Stomach (tissue), 9 donors: Measurements from ENCODE around the gene BRIX1. TPM values are rescaled to one million over a fixed set of nuclear protein-coding genes. Genes with fewer than 3 reads are reported as not detected.

Source experiments
- DNase-seq, 2 donors: peaks; one replicate each; pipeline versions ENCODE4 v3.0.0 to v3.0.0-alpha.2; 2013 to 2019
- H3K27ac ChIP-seq, 5 donors: fragments of 200-600 bp in 4 of 5; sonication (generic) in 4 of 5; one replicate each; pipeline ENCODE4 v1.5.1; 2013 to 2019; ENCODE audit warnings: mild to moderate bottlenecking in 1 of 5, moderate library complexity in 1 of 5
- H3K27me3 ChIP-seq, 3 donors: fragments of 200-600 bp; sonication (generic); one replicate each; pipeline ENCODE4 v1.5.1; 2017 to 2019; ENCODE audit warnings: mixed run types in 1 of 3
- H3K36me3 ChIP-seq, 4 donors: fragments of 200-600 bp; sonication (generic); 1 replicate in 3 of 4; 2 replicates in 1 of 4; pipeline ENCODE4 v1.5.1; 2016 to 2019
- H3K4me1 ChIP-seq, 4 donors: fragments of 200-600 bp; sonication (generic); one replicate each; pipeline ENCODE4 v1.5.1; 2016 to 2019
- H3K4me3 ChIP-seq, 4 donors: fragments of 200-600 bp; sonication (generic) in 3 of 4; one replicate each; pipeline ENCODE4 v1.5.1; 2016 to 2019; ENCODE audit warnings: mild to moderate bottlenecking in 1 of 4
- H3K9me3 ChIP-seq, 4 donors: fragments of 200-600 bp; sonication (generic); one replicate each; pipeline ENCODE4 v1.5.1; 2016 to 2019
- CTCF ChIP-seq, 7 experiments: fragments of 450-650 bp in 4 of 7; fragments of 200-600 bp in 3 of 7; sonication (generic) in 3 of 7; IDR thresholded peaks; one replicate each; pipeline ENCODE4 v1.5.1; 2016 to 2019; ENCODE audit warnings: antibody characterized with exemption in 7 of 7, control low read depth in 2 of 7, mild to moderate bottlenecking in 1 of 7
- EP300 ChIP-seq: sonication (generic); formaldehyde crosslinking; IDR thresholded peaks from one replicate; pipeline ENCODE4 v1.6.1; 2017; ENCODE audit warnings: antibody characterized with exemption
- POLR2A ChIP-seq, 4 donors: fragments of 450-650 bp; IDR thresholded peaks; one replicate each; pipeline ENCODE4 v1.6.1; 2016; ENCODE audit warnings: antibody characterized with exemption in 4 of 4, control low read depth in 2 of 4, mild to moderate bottlenecking in 1 of 4, moderate library complexity in 1 of 4
- POLR2AphosphoS5 ChIP-seq, 3 donors: sonication (generic); formaldehyde crosslinking; IDR thresholded peaks; one replicate each; pipeline ENCODE4 v1.6.1; 2016; ENCODE audit warnings: antibody characterized with exemption in 3 of 3
- WGBS, 5 donors: extraction: QIAGEN DNeasy Blood & Tissue Kit in 3 of 5; methylation state at CpG; one replicate each; pipeline versions ENCODE4 v1.1.5 to v1.1.7; 2013 to 2018; 5-methylcytosine and 5-hydroxymethylcytosine counted together
- intact Hi-C: fragments of 100-400 bp; cut with DNase I; formaldehyde crosslinking; loops from one replicate; pipeline ENCODE4 v1.15.1; 2023; ENCODE audit warnings: low total_unique reads
- polyA plus RNA-seq, 3 donors: library from polyadenylated mRNA; stranded (reverse); fragments of 200-250 nt; gene quantifications; one replicate each; pipeline ENCODE4 v1.2.3, GENCODE V29; 2013
- total RNA-seq, 5 donors: library from RNA; depleted of rRNA; stranded (reverse); fragments of >200 nt; gene quantifications; one replicate each; pipeline versions ENCODE4 v1.1.0 to v1.2.3, GENCODE V29; 2014 to 2016
- donor health status: healthy with polysubstance abuse.
- donor health status: Bipolar disorder and iron deficiency.
- donor health status: healthy.

The BRIX1 gene
- total and polyA plus RNA-seq, 8 donors: 3.8 to 36.2 (median 18.3) TPM; not detected in 1

GRCh38 chr5:34941936-34942335 lies 26.4 kb downstream of the BRIX1 start:
- no peak overlapping the region for H3K27ac ChIP-seq
- peaks cover 54 to 100% (median 98%) of the 10 kb centered on the region in 4 donors for H3K36me3 ChIP-seq
- TF ChIP-seq CTCF (IDR thresholded peaks at IDR 0.05) (no peak), POLR2AphosphoS5 (IDR thresholded peaks at IDR 0.05) (no peak), EP300 (no peak), POLR2A (IDR thresholded peaks at IDR 0.05) (no peak)
- 78 to 93% (median 85%) methylated on average over 3 of the region's 3 CpGs for whole genome bisulfite sequencing, 5 donors
- no peaks in the 10 kb centered on the region for H3K27me3 ChIP-seq
- DNase-seq: no peak
- no peaks in the 10 kb centered on the region for H3K4me1 ChIP-seq
- H3K4me3 ChIP-seq: no peak overlapping the region
- intact Hi-C loops: no loop called here
- H3K9me3 ChIP-seq: no peaks in the 10 kb centered on the region

GRCh38 chr5:34944044-34944443 lies 28.5 kb downstream of the BRIX1 start:
- no peak overlapping the region for H3K27ac ChIP-seq
- no peaks in the 10 kb centered on the region for H3K4me1 ChIP-seq
- no peak for DNase-seq
- peaks cover 38 to 100% (median 93%) of the 10 kb centered on the region in 4 donors for H3K36me3 ChIP-seq
- TF ChIP-seq CTCF (IDR thresholded peaks at IDR 0.05) (no peak), EP300 (no peak), POLR2A (IDR thresholded peaks at IDR 0.05) (no peak), POLR2AphosphoS5 (IDR thresholded peaks at IDR 0.05) (no peak)
- H3K9me3 ChIP-seq: no peaks in the 10 kb centered on the region
- intact Hi-C loops: no loop called here
- no peak overlapping the region for H3K4me3 ChIP-seq
- H3K27me3 ChIP-seq: no peaks in the 10 kb centered on the region
- 96 to 99% (median 98%) methylated on average over 2 of the region's 2 CpGs for WGBS, 5 donors

GRCh38 chr5:34944460-34945047 lies 29.0 kb downstream of the BRIX1 start:
- TF ChIP-seq CTCF (IDR thresholded peaks at IDR 0.05) (no peak), POLR2A (IDR thresholded peaks at IDR 0.05) (no peak), POLR2AphosphoS5 (IDR thresholded peaks at IDR 0.05) (no peak), EP300 (no peak)

GRCh38 chr5:34957321-34957720 lies 41.8 kb downstream of the BRIX1 start:
- WGBS, 5 donors: 93 to 100% (median 97%) methylated on average over 1 of the region's 1 CpG
- no peak for DNase-seq
- Histone ChIP-seq H3K9me3 (no peaks in the 10 kb centered on the region), H3K4me1 (peaks cover 0 to 3% (median 0%) of the 10 kb centered on the region in 4 donors), H3K36me3 (peaks cover 16 to 44% (median 32%) of the 10 kb centered on the region in 4 donors), H3K4me3 (no peak overlapping the region), H3K27ac (no peak overlapping the region), H3K27me3 (no peaks in the 10 kb centered on the region)
- no peak for TF ChIP-seq EP300
- no peak for TF ChIP-seq CTCF (IDR thresholded peaks at IDR 0.05)
- no peak for TF ChIP-seq POLR2AphosphoS5 (IDR thresholded peaks at IDR 0.05)
- TF ChIP-seq POLR2A (IDR thresholded peaks at IDR 0.05): no peak
- intact Hi-C loops: no loop called here

More at GRCh38 chr5:34944460-34945047, 29.0 kb downstream of the BRIX1 start:
- no peaks in the 10 kb centered on the region for H3K27me3 ChIP-seq
- no peak overlapping the region for H3K27ac ChIP-seq
- no peak overlapping the region for H3K4me3 ChIP-seq
- peaks cover 38 to 100% (median 93%) of the 10 kb centered on the region in 4 donors for H3K36me3 ChIP-seq
- intact Hi-C loops: no loop called here
- H3K9me3 ChIP-seq: no peaks in the 10 kb centered on the region
- no peak for DNase-seq
- 87 to 89% (median 89%) methylated on average over 11 of the region's 11 CpGs for WGBS, 5 donors
- no peaks in the 10 kb centered on the region for H3K4me1 ChIP-seq
